CD1c-positive myeloid dendritic cell (primary cell): ENCODE data around the gene EHD4.
A peak's percentile ranks its signal among the peaks of the same experiment; 100 is the strongest.

Experiments
- DNase-seq: peaks from one replicate; pipeline ENCODE4 v3.0.0-alpha.2; 2016; ENCODE audit errors: extremely low spot score

EHD4 gene

DNA sequence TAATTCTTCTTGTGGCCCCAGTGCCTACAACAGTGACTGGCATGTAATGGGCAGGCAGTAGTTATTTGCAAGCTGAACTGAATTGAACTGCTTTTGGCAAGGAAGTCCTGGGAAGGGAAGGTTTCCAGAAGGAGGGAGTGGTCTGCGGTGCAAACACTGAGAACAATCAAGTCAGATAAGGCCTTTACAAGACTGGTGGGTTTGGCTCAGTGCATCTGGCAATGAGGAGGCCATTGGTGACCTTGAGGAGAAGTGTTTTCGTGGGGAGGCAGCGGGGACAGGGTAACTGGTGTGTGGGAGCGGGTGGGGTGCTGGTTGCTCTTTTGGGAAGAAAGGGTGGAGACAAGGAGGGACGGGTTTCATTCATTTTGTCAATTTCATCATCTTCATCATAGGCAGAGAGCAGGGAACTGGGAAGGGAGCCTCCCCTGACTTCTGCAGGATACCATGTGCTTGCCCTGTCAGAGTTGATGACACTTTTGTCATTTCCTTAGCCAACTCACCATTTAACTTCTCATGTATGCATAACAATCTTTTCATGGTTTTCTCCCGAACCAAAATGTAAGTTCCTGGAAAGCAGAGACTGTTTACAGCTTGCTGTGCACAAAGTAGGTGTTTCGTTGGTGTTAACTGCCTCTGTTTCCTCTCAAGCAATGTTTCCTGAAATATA lies 8.4 kb upstream of the EHD4 start:
- DNase-seq = no peak

GRCh38 chr15:41979493-41980266 lies 7.3 kb upstream of the EHD4 start:
- no peak for DNase-seq

GRCh38 chr15:41978534-41978933 lies 6.2 kb upstream of the EHD4 start:
- no peak for DNase-seq

DNA sequence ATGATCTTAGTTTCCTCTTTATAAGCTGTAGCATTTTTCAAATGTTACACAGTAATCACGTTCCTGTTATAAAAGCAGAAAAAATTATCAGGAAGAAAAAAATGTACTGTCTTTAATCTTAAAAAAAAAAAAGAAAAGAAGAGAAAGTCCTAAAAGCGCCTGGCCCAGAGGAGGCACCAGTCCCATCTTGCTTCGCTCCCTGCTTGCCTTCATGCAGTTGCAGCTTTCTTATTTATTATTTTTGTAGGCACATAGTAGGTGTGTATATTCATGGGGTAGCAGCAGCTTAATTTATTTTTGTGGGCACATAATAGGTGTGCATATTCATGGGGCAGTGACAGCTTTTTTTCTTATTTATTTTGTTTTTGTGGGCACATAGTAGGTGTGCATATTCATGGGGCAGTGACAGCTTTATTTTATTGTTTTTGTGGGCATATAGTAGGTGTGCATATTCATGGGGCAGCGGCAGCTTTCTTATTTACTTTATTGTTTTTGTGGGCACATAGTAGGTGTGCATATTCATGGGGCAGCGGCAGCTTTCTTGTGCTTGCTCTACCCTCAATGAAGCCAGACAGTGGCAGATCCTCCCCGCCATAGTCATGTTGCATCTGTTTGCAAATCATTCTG lies 5.5 kb upstream of the EHD4 start:
- no peak for DNase-seq

GRCh38 chr15:41975669-41976068 lies 3.3 kb upstream of the EHD4 start:
- DNase-seq = no peak

DNA sequence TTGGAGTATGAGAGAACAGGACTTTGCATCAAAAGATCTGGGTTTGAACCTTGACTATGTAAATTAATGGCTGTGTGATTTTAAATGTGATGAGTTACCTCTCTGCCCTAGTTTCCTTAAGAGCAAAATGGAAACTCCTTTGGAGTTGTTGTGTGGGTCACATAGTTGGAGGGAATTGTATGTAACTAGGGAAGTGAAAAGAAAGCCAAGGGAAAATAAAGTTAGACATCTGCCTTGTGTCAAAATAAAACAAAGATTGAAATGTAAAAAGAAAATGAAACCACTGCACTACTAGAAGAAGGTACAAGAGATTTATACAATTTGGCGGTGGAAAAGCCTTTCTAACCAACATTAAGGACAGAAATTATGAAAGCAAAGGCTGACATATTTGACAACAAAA lies 1.7 kb upstream of the EHD4 start:
- DNase-seq = no peak

GRCh38 chr15:41971895-41972252 lies 483 bp downstream of the EHD4 start:
- DNase-seq = peak; percentile 37

DNA sequence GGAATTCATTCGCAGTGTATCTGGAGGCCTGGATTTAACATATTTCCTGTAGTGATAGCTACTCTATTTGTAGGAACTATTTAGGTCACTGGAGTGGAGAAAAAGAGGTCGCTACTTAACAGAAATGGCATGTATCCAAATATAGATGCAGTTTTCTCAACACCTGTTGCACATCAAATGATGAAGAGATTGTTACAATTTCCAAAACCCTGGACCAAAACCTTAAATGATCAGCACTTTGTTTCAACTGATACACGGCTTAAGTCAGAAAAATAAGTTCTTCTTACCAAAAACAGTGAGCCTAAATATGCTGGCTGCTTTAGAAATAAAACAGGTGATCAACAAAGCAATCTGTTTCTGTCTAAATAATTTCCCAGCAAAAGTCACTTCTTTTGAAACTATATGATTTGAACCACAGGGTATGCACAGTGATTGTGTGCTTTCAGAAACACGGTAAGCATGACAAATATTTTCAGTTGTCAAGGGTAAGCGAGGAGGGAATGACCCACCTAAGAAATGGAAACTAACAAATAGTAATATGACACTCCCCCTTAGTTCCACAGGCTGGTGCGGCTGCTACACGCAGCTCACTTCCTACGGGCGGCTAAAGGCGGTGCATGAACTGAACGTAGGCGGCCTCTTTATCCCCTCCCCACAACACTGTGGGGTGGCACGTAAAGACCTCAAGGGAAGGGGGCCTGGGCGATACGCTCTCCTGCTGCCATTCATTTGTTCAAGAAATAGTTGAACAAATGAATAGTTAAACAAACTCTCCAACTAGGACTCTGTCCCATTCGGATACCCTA lies 1.1 kb downstream of the EHD4 start:
- DNase-seq = peak; percentile 84

GRCh38 chr15:41970456-41970855 lies 1.9 kb downstream of the EHD4 start:
- DNase-seq = no peak

DNA sequence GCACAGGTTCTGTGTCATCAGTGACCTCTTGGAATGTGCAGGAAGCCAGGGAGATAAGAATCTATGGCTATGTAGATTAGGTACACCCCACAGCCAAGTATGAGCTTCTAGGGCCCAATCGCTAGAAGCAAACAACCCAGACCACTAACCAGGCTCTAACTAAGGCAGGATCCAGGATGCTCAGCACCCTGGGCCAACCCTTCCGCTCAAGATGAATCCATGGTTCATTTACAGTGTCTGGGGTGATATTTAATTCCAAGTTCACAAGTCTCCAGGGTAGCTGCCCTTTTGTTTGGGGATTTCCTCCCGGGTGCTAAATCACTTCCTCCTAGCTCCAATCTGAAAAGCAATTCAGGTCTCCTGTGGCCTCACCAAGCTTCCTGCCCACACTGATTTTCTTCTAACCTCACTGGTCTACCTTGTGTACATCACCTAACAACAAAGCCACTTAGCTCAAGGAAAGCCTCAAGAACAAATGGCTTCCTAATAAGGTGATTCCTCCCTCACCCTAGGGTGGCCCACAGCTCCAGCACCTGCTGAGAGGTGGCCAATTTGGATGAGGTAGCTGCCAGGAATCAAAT lies 2.4 kb downstream of the EHD4 start:
- peak; percentile 56 for DNase-seq

DNA sequence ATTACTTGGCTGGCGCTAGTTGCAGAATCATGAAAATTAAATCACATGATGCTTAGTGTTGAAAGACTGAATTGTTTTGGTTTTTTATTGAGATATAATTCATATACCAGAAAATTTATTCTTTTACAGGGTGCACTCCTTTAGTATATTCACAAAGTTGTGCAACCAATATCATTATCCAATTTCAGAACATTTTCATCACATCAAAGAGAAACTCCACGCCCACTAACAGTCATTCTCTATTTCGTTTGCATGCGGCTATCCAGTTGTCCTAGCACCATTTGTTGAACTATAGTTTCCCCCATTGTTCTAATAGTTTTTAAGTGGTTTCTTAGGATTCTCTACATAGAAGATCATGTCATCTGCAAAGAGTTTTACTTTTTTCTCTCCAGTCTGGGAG lies 3.7 kb downstream of the EHD4 start:
- peak; percentile 81 for DNase-seq

DNA sequence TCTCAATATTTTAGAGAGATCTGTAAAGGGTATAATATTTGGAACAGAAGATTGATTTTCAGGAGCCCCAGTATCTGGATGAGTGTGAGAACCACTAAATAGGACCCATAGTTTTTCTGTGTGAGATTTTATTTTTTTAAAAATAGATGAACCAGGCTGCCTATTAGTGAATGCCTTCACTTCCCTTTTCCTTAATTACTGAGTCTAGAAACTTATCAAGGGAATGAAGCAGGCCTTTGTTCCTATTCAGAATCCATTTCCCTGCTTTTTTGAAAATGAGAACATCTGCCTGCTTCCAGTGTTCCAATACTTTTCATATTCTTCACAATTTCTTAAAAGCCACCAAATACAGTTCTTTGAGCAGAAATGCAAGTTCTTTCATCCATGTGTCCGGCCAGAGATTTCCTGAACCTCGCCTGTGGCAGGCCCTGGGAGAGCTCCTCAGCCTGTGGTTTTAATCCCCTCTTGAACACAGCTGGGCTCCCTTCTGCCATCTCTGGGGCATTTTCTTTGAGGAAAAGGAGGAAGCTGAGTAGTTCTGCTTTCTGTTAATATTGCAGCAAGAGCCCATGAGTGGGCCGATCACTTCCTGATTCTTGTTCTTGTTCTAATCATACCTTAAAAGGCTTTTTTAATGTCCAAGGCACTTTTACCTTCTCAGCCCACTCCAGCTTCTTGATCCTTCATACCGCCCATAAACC lies 4.7 kb downstream of the EHD4 start:
- DNase-seq = peak; percentile 94

- peak; percentile 24 for DNase-seq
Measured at GRCh38 chr15:41966920-41967465, 5.4 kb downstream of the EHD4 start.

DNA sequence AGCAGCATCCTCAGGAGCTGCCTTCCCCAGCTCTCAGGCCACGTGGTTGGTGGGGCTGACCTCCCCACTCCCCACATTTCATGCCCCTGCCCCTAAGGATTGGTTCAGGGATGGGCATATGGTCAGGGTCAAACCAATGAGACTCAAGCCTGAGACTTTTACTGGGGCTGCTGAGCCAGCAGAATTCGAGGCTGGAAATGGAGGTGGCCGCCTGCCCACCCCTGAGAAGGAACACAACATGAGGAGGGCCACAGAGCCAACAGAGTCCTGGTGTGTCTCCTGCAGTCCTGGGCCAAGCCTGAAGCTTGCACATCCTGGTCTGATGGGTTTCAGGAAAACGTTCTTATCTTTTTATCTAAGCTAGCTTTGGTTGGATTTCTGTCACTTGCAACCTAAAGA lies 5.9 kb downstream of the EHD4 start:
- no peak for DNase-seq

- no peak for DNase-seq
Measured at GRCh38 chr15:41965441-41966413, 6.6 kb downstream of the EHD4 start.

- DNase-seq = no peak
Measured at GRCh38 chr15:41961595-41962202, 10.7 kb downstream of the EHD4 start.

DNA sequence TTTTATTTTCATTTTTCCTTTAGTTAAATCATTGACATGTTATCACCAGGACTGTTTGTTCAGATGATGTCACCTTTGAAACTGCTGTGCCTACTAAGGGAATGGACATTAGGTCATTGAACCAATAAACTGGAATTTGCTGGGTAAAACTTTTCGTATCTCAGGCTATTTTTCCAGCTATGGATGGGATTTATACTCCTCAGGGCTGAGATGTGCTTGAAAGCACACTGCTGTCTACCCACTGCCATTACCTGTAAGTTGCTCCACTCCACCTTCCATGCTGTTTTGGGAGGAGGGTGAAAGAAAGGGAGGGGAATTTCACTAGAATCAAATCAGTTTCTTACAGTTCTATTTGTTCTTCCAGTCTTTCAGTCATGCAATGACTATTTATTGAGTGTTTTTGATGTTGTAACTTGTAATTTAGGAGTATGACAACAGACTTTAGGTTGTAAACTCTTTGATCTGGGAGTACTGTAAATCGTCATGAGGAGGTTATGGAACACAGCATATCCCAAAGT lies 11.3 kb downstream of the EHD4 start:
- DNase-seq = no peak

DNA sequence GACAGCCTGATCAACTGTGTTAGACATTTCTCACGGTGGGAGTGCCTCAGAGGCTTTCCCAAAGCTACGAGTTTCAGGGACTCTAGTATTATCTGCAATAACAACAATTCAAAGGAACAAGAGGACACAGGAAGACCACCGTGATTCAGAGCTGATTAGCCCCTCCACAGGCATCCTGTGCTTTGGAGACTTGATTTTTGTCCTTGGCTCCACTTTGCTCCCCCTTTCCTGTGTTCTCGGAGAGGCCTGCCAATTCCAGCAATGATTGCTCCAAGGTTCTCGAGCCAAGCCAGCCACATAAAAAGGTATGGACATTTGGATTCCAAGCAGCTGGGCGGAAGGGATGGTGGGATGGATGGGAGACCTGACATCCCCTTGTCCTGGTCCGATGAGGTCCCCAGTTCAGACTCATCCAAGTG lies 14.3 kb downstream of the EHD4 start:
- no peak for DNase-seq
